Fibroblast of peridontal ligament (primary cell): ENCODE measurements around the gene PNPLA2.

ENCODE experiments used
- DNase-seq: peaks from one replicate; pipeline ENCODE4 v3.0.0-alpha.2; 2010; ENCODE audit errors: extremely low read depth

Gene PNPLA2

GRCh38 chr11:816433-816779 is 2.3 kb upstream of the PNPLA2 start:
- DNase-seq, result no peak

GRCh38 chr11:819129-819931 is 616 bp downstream of the PNPLA2 start:
- DNase-seq, result peak; percentile 68

- peak; percentile 29 for DNase-seq
Measured at GRCh38 chr11:819943-820649, 1.4 kb downstream of the PNPLA2 start.

- peak; percentile 60 for DNase-seq
Measured at GRCh38 chr11:820655-821511, 2.2 kb downstream of the PNPLA2 start.

- DNase-seq, result no peak
Measured at GRCh38 chr11:821512-822371, 3.0 kb downstream of the PNPLA2 start.

GRCh38 chr11:823441-824291 is 5.0 kb downstream of the PNPLA2 start:
- DNase-seq, result no peak

GRCh38 chr11:824292-824880 is 5.7 kb downstream of the PNPLA2 start:
- DNase-seq, result no peak

GRCh38 chr11:824942-825341 is 6.2 kb downstream of the PNPLA2 start:
- DNase-seq, result no peak

GRCh38 chr11:825366-826226 is 6.9 kb downstream of the PNPLA2 start:
- DNase-seq, result no peak

GRCh38 chr11:826227-826621 is 7.5 kb downstream of the PNPLA2 start:
- DNase-seq, result no peak

GRCh38 chr11:826836-827145 is 8.1 kb downstream of the PNPLA2 start:
- DNase-seq, result no peak

GRCh38 chr11:827146-827896 is 8.6 kb downstream of the PNPLA2 start:
- DNase-seq, result no peak

GRCh38 chr11:827897-828192 is 9.1 kb downstream of the PNPLA2 start, which contains the start of gene CRACR2B:
Gene CRACR2B, plus strand, starts transcription at chr11:827919. Its CDS starts 689 bp downstream, at chr11:828608.
- no peak for DNase-seq

- no peak for DNase-seq
Measured at GRCh38 chr11:828506-829175, 9.9 kb downstream of the PNPLA2 start.

- DNase-seq, result no peak
Measured at GRCh38 chr11:829176-829846, 10.6 kb downstream of the PNPLA2 start.

GRCh38 chr11:829847-830294 is 11.2 kb downstream of the PNPLA2 start:
- no peak for DNase-seq

- DNase-seq, result peak; percentile 30
Measured at GRCh38 chr11:830295-831117, 11.8 kb downstream of the PNPLA2 start.
